HepG2 (cell line): Measurements from ENCODE around the gene NOL4L. TPM values are rescaled to one million over a fixed set of nuclear protein-coding genes. Genes with fewer than 3 reads are reported as not detected.

Source experiments
- AHDC1 ChIP-seq: sonication (generic); formaldehyde crosslinking; IDR thresholded peaks from 2 replicates; pipeline ENCODE4 v1.5.1; 2020; ENCODE audit warnings: mild to moderate bottlenecking, missing genetic modification reagents, borderline replicate concordance
- ARID4A ChIP-seq: sonication (generic); formaldehyde crosslinking; IDR thresholded peaks from 2 replicates; pipeline ENCODE4 v1.5.0; 2020; ENCODE audit warnings: mild to moderate bottlenecking, missing genetic modification reagents, borderline replicate concordance
- CENPX ChIP-seq: sonication (generic); formaldehyde crosslinking; IDR thresholded peaks from 2 replicates; pipeline ENCODE4 v1.9.0; 2021; ENCODE audit warnings: mild to moderate bottlenecking, missing genetic modification reagents, moderate library complexity
- FOXA1 ChIP-seq, 2 experiments: fragments of 450-650 bp in 1 of 2; sonication (generic) in 1 of 2; formaldehyde crosslinking in 1 of 2; IDR thresholded peaks; 2 replicates each; pipeline versions ENCODE4 v1.4.0 to v1.6.1; 2016 to 2020; ENCODE audit warnings: missing genetic modification reagents in 1 of 2
- FOXO1 ChIP-seq: sonication (generic); formaldehyde crosslinking; IDR thresholded peaks from 2 replicates; pipeline ENCODE4 v1.4.0; 2020; ENCODE audit warnings: missing genetic modification reagents
- GABPB1 ChIP-seq: IDR thresholded peaks from 2 replicates; pipeline ENCODE4 v1.6.1; 2016; ENCODE audit warnings: mild to moderate bottlenecking, missing genetic modification reagents, moderate library complexity, missing compliant biosample characterization
- KLF15 ChIP-seq: sonication (generic); formaldehyde crosslinking; IDR thresholded peaks from 2 replicates; pipeline ENCODE4 v1.8.1; 2023; ENCODE audit warnings: borderline replicate concordance, mild to moderate bottlenecking, inconsistent platforms, missing genetic modification reagents, mixed read lengths
- PLRG1 ChIP-seq: fragments of 450-650 bp; conservative IDR thresholded peaks from 2 replicates; pipeline ENCODE4 v1.6.1; 2016
- RFXAP ChIP-seq: sonication (generic); formaldehyde crosslinking; IDR thresholded peaks from 2 replicates; pipeline ENCODE4 v1.4.0; 2020; ENCODE audit warnings: missing genetic modification reagents, borderline replicate concordance
- TCF12 ChIP-seq, 2 experiments: fragments of 450-650 bp in 1 of 2; sonication (generic) in 1 of 2; formaldehyde crosslinking in 1 of 2; IDR thresholded peaks; 2 replicates each; pipeline versions ENCODE4 v1.6.1 to v1.8.0; 2017 to 2022; ENCODE audit warnings: antibody characterized with exemption in 1 of 2, mild to moderate bottlenecking in 1 of 2, missing genetic modification reagents in 1 of 2, moderate library complexity in 1 of 2
- ZFAT ChIP-seq: sonication (generic); formaldehyde crosslinking; conservative IDR thresholded peaks from 2 replicates; pipeline ENCODE4 v1.8.1; 2023; ENCODE audit warnings: missing genetic modification reagents, inconsistent platforms
- ZNF251 ChIP-seq: sonication (generic); formaldehyde crosslinking; IDR thresholded peaks from 2 replicates; pipeline ENCODE4 v1.9.0; 2021; ENCODE audit warnings: mild to moderate bottlenecking, missing genetic modification reagents
- ZNF253 ChIP-seq: sonication (generic); formaldehyde crosslinking; IDR thresholded peaks from 2 replicates; pipeline ENCODE4 v1.8.0; 2022; ENCODE audit warnings: mild to moderate bottlenecking, missing genetic modification reagents, borderline replicate concordance
- ZNF274 ChIP-seq: sonication (generic); formaldehyde crosslinking; IDR thresholded peaks from 2 replicates; pipeline ENCODE4 v1.5.1; 2020; ENCODE audit warnings: mild to moderate bottlenecking, missing genetic modification reagents
- ZNF354B ChIP-seq: sonication (generic); formaldehyde crosslinking; IDR thresholded peaks from 2 replicates; pipeline ENCODE4 v1.8.0; 2022; ENCODE audit warnings: mild to moderate bottlenecking, missing genetic modification reagents
- ZNF496 ChIP-seq: sonication (generic); formaldehyde crosslinking; IDR thresholded peaks from 2 replicates; pipeline ENCODE4 v1.8.1; 2023; ENCODE audit warnings: mild to moderate bottlenecking, moderate library complexity, missing genetic modification reagents; ENCODE audit not compliant: insufficient replicate concordance
- ZNF841 ChIP-seq: sonication (generic); formaldehyde crosslinking; IDR thresholded peaks from 2 replicates; pipeline ENCODE4 v1.8.1; 2023; ENCODE audit warnings: missing genetic modification reagents, borderline replicate concordance
- polyA plus RNA-seq, 8 experiments: library from polyadenylated mRNA; depleted of rRNA in 3 of 8; stranded (reverse) in 7 of 8; unstranded in 1 of 8; fragments of >200 nt; fragmentation: Illumina TruSeq in 4 of 8; extraction: Trizol in 4 of 8; gene quantifications; 2 replicates each; pipeline versions ENCODE4 v1.2.1 to v1.2.3, GENCODE V29; 2011 to 2016; ENCODE audit warnings: low read depth in 4 of 8, missing spikeins in 1 of 8, mixed read lengths in 1 of 8; ENCODE audit not compliant: insufficient read depth in 1 of 8
- total RNA-seq, 5 experiments: library from RNA; depleted of rRNA; stranded (reverse); fragments of >200 nt; fragmentation: Illumina TruSeq; extraction: Trizol; gene quantifications; 2 replicates each; pipeline ENCODE4 v1.2.3, GENCODE V29; 2016; ENCODE audit warnings: low read depth in 1 of 5

NOL4L gene
- total and polyA plus RNA-seq, 2 of the 13 experiments (the other 11 are each of a cell fraction or from before 2014, with no cell fraction given), result 16.6 to 35.4 TPM

- TF ChIP-seq FOXA1 (IDR thresholded peaks at IDR 0.05), result no peak
- TF ChIP-seq FOXA1 (CRISPR knock-in tag; IDR thresholded peaks at IDR 0.05), result no peak
- no peak for TF ChIP-seq PLRG1
- TF ChIP-seq ZNF841, result no peak
- no peak for TF ChIP-seq ZFAT
- TF ChIP-seq CENPX (CRISPR knock-in tag), result no peak
- peak; percentile 32 for TF ChIP-seq GABPB1 (CRISPR knock-in tag)
- TF ChIP-seq ZNF354B, result no peak
- TF ChIP-seq ZNF253 (CRISPR knock-in tag), result no peak
- no peak for TF ChIP-seq ZNF251 (CRISPR knock-in tag)
- no peak for TF ChIP-seq ZNF496 (CRISPR knock-in tag)
- TF ChIP-seq FOXO1 (CRISPR knock-in tag), result 0 out of 2 replicates have a peak, but pooled peaks have one; percentile 6
- TF ChIP-seq ARID4A (CRISPR knock-in tag), result no peak; the same call in 1 of the 2 replicates
- no peak for TF ChIP-seq RFXAP
- no peak for TF ChIP-seq KLF15 (CRISPR knock-in tag)
- TF ChIP-seq AHDC1, result no peak
- 0 out of 2 replicates have a peak, but pooled peaks have one; percentile 15 for TF ChIP-seq ZNF274 (CRISPR knock-in tag)
- no peak for TF ChIP-seq TCF12 (IDR thresholded peaks at IDR 0.05)
- TF ChIP-seq TCF12 (CRISPR knock-in tag; IDR thresholded peaks at IDR 0.05), result no peak
These were observed 48.1 kb downstream of the NOL4L start (continued) for GRCh38 chr20:32536851-32537656.
